HL-60 (cell line): ENCODE data around the gene TMPO.
"Not testable (repeated sequence)": the region's sequence is repeated elsewhere in the genome, so short reads cannot be mapped to it uniquely, and the experiment has no call there.

Experiments used
- DNase-seq, 2 experiments: peaks; one replicate each; pipeline ENCODE4 v3.0.0-alpha.2; 2010 to 2020; ENCODE audit warnings: low read depth in 1 of 2, low spot score in 1 of 2
- H3K27ac ChIP-seq: fragments of 250-450 bp; sonication (Bioruptor Pico); replicated peaks from 2 replicates; pipeline ENCODE4 v1.5.1; 2020; ENCODE audit warnings: mild to moderate bottlenecking, moderate library complexity
- H3K27me3 ChIP-seq: fragments of 250-450 bp; sonication (Bioruptor Pico); 2 replicates; pipeline ENCODE4 v1.5.1; 2021; ENCODE audit warnings: mild to moderate bottlenecking, moderate library complexity; ENCODE audit not compliant: insufficient read depth, poor library complexity, severe bottlenecking
- H3K4me3 ChIP-seq: replicated peaks from 2 replicates; pipeline ENCODE4 v1.5.1; 2011; ENCODE audit warnings: mild to moderate bottlenecking, control low read depth, low read length; ENCODE audit not compliant: insufficient read depth
- GABPA ChIP-seq: IDR thresholded peaks from 2 replicates; pipeline ENCODE4 v1.6.1; 2012; ENCODE audit warnings: low read depth
- POLR2AphosphoS5 ChIP-seq: IDR thresholded peaks from 2 replicates; pipeline ENCODE4 v1.6.1; 2012; ENCODE audit warnings: low read depth
- SPI1 ChIP-seq: IDR thresholded peaks from 2 replicates; pipeline ENCODE4 v1.6.1; 2012; ENCODE audit warnings: low read depth, mild to moderate bottlenecking, borderline replicate concordance
- TF ChIP-seq, protein P1 (sequence below): IDR thresholded peaks from one replicate; pipeline ENCODE4 v1.5.1; 2011; ENCODE audit warnings: low read length, control low read depth, inconsistent platforms; ENCODE audit not compliant: insufficient read depth
- TF ChIP-seq, protein P2 (sequence below): IDR thresholded peaks from 2 replicates; pipeline ENCODE4 v1.6.1; 2012; ENCODE audit warnings: low read depth; ENCODE audit not compliant: insufficient replicate concordance

The TMPO gene

DNA sequence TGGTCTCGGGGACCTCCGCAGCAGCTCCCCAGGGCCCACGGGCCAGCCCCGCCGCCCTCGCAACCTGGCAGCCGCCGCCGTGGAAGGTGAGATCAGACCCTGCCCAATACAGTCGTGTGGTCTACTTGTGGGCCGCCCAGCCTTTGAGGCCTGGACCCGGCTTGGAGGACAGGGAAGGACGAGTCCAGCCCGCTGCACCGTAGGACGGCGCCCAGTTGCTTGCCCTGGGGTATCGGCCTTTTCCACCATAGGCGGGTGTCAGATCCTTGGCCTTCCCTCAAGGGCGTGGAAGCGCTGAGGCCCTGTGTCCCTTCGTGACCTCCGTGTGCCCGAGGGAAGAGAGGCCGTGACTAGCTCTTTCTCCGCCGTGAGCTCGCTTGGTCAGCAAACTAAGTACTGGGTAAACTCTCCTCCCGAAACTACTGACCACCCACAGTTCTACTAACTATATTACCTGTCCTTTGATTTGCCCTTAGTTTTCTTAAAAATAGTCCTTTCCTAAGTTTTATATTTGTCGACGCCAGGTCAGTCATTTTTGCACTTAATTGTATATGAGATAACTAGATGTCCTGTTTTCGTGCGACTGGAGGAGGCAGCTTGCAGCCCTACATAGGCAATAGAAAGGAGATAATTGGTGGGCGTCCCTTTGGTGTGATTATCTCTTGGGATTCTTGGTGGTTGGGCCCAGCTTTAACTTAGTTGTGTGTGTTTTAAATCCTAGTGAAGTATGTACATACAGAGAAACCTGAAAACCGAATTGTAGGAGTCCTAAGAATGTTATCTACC, 78.9 kb downstream of the TMPO start:
- no peak for DNase-seq
- H3K4me3 ChIP-seq, result peak overlapping the region; percentile 85
- H3K27ac ChIP-seq, result peak overlapping the region; percentile 97
- H3K27me3 ChIP-seq, result no peaks in the 10 kb centered on the region
- no peak for TF ChIP-seq POLR2AphosphoS5
- TF ChIP-seq SPI1, result no peak
- TF ChIP-seq GABPA, result no peak
- TF ChIP-seq, protein P1, sequence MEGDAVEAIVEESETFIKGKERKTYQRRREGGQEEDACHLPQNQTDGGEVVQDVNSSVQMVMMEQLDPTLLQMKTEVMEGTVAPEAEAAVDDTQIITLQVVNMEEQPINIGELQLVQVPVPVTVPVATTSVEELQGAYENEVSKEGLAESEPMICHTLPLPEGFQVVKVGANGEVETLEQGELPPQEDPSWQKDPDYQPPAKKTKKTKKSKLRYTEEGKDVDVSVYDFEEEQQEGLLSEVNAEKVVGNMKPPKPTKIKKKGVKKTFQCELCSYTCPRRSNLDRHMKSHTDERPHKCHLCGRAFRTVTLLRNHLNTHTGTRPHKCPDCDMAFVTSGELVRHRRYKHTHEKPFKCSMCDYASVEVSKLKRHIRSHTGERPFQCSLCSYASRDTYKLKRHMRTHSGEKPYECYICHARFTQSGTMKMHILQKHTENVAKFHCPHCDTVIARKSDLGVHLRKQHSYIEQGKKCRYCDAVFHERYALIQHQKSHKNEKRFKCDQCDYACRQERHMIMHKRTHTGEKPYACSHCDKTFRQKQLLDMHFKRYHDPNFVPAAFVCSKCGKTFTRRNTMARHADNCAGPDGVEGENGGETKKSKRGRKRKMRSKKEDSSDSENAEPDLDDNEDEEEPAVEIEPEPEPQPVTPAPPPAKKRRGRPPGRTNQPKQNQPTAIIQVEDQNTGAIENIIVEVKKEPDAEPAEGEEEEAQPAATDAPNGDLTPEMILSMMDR, result no peak
- TF ChIP-seq, protein P2, sequence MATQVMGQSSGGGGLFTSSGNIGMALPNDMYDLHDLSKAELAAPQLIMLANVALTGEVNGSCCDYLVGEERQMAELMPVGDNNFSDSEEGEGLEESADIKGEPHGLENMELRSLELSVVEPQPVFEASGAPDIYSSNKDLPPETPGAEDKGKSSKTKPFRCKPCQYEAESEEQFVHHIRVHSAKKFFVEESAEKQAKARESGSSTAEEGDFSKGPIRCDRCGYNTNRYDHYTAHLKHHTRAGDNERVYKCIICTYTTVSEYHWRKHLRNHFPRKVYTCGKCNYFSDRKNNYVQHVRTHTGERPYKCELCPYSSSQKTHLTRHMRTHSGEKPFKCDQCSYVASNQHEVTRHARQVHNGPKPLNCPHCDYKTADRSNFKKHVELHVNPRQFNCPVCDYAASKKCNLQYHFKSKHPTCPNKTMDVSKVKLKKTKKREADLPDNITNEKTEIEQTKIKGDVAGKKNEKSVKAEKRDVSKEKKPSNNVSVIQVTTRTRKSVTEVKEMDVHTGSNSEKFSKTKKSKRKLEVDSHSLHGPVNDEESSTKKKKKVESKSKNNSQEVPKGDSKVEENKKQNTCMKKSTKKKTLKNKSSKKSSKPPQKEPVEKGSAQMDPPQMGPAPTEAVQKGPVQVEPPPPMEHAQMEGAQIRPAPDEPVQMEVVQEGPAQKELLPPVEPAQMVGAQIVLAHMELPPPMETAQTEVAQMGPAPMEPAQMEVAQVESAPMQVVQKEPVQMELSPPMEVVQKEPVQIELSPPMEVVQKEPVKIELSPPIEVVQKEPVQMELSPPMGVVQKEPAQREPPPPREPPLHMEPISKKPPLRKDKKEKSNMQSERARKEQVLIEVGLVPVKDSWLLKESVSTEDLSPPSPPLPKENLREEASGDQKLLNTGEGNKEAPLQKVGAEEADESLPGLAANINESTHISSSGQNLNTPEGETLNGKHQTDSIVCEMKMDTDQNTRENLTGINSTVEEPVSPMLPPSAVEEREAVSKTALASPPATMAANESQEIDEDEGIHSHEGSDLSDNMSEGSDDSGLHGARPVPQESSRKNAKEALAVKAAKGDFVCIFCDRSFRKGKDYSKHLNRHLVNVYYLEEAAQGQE, result no peak

- no peak for TF ChIP-seq POLR2AphosphoS5
- TF ChIP-seq GABPA, result no peak
- TF ChIP-seq, protein P2, result no peak
- TF ChIP-seq, protein P1, result no peak
- no peak for TF ChIP-seq SPI1
- Histone ChIP-seq H3K27ac (peak overlapping the region; percentile 97), H3K4me3 (peak overlapping the region; percentile 85), H3K27me3 (no peaks in the 10 kb centered on the region)
- no peak for DNase-seq
Observed at GRCh38 chr12:98595243-98595988, 80.0 kb downstream of the TMPO start.

DNA sequence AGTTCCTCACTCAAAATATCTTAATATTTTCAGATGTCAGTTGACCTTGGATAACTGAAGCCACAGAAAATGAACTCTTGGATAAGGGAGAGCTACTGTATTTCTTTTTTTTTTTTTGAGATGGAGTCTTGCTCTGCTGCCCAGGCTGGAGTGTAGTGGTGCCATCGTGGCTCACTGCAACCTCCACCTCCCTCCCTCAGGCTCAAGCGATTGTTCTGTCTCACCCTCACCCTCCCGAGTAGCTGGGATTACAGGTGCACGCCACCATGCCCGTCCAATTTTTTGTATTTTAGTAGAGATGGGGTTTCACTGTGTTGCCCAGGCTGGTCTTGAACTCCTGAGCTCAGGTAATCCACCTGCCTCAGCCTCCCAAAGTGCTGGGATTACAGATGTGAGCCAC, 81.9 kb downstream of the TMPO start:
- not testable (repeated sequence) for DNase-seq, H3K4me3 ChIP-seq, H3K27me3 ChIP-seq, H3K27ac ChIP-seq
